CD4-positive, alpha-beta T cell treated with Interleukin-4 for 1 hour (primary cell): ENCODE data around the gene GCH1.

Experiments used
- DNase-seq, 2 donors: peaks; one replicate each; pipeline ENCODE4 v3.0.0-alpha.2; 2020 to 2022

GCH1 gene

GRCh38 chr14:54794159-54794558 lies 108.5 kb downstream of the GCH1 start:
- DNase-seq = no peak

GRCh38 chr14:54792288-54792687 lies 110.3 kb downstream of the GCH1 start:
- DNase-seq = no peak
